Fibroblast of pulmonary artery (primary cell): Measurements from ENCODE around the gene UBQLN1.

Experiments
- DNase-seq: peaks from one replicate; pipeline ENCODE4 v3.0.0-alpha.2; 2010; ENCODE audit warnings: low read depth
- H3K4me3 ChIP-seq: replicated peaks from 2 replicates; pipeline ENCODE4 v1.5.1; 2011; ENCODE audit warnings: low read depth, mild to moderate bottlenecking, control low read depth, low read length, moderate library complexity
- CTCF ChIP-seq: IDR thresholded peaks from 2 replicates; pipeline ENCODE4 v1.5.1; 2011; ENCODE audit warnings: mild to moderate bottlenecking, control low read depth, low read length, inconsistent platforms; ENCODE audit errors: missing control alignments

The UBQLN1 gene

GRCh38 chr9:83669067-83669466, 38.7 kb downstream of the UBQLN1 start:
- DNase-seq, result no peak
- H3K4me3 ChIP-seq, result no peak overlapping the region
- no peak for TF ChIP-seq CTCF

GRCh38 chr9:83665580-83666200, 42.1 kb downstream of the UBQLN1 start:
- TF ChIP-seq CTCF, result no peak
- H3K4me3 ChIP-seq, result no peak overlapping the region
- no peak for DNase-seq

- DNase-seq, result no peak
- no peak for TF ChIP-seq CTCF
- H3K4me3 ChIP-seq, result no peak overlapping the region
Observed at GRCh38 chr9:83662933-83663332, 44.8 kb downstream of the UBQLN1 start.

GRCh38 chr9:83656952-83657351, 50.8 kb downstream of the UBQLN1 start:
- no peak overlapping the region for H3K4me3 ChIP-seq
- TF ChIP-seq CTCF, result no peak
- DNase-seq, result no peak

GRCh38 chr9:83656032-83656680, 51.6 kb downstream of the UBQLN1 start:
- DNase-seq, result no peak
- TF ChIP-seq CTCF, result no peak
- H3K4me3 ChIP-seq, result no peak overlapping the region

- DNase-seq, result no peak
- TF ChIP-seq CTCF, result no peak
- no peak overlapping the region for H3K4me3 ChIP-seq
Observed at GRCh38 chr9:83655433-83655832, 52.3 kb downstream of the UBQLN1 start.

- no peak for TF ChIP-seq CTCF
- no peak for DNase-seq
- no peak overlapping the region for H3K4me3 ChIP-seq
Observed at GRCh38 chr9:83652433-83652832, 55.3 kb downstream of the UBQLN1 start.
